Measurements from ENCODE around the gene IRX3.

Gene IRX3

DNA sequence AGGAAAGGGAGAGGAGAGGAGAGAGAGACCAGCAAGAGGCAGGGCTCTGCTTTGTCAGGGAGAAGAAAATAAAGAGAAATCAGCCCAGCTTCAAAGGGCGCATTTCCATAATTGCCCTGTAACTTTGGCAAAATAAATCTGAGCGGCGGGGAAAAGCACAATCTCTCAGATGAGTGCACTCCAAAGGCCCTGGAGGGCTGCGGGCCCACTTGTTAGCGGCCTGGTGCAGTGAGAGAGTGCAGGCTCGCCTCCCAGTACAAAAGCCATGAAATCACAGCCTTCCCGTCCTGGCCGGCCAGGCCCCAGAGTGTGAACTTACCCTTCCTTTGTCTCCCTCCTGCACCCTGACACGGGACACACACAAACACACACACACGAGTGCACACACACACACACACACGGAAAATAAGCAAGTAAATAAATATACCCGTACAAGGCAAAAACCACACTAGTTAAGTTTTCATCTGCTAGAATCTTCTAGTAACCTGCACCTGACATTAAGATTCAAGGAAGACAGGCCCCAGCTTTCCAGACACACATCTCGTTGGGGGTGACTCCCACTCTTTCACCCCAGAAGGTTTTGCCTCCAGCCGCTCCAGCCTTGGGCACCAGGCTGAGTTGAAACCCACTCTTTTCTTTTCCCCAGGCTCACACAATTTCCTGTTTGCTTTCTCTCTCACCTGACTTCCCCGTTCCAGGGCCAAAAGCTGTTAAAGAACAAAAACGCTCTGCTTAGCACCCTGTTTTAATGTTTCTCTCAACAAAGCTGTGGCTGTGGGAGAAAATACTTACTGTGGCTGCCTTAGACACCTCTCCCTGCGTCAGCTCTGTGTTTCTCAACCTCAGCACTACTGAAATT is 8.5 kb downstream of the IRX3 start:
- no peak overlapping the region for H3K4me3 ChIP-seq (ENCODE audit: control insufficient read depth, low read depth, low read length)
- TF ChIP-seq, protein P1, sequence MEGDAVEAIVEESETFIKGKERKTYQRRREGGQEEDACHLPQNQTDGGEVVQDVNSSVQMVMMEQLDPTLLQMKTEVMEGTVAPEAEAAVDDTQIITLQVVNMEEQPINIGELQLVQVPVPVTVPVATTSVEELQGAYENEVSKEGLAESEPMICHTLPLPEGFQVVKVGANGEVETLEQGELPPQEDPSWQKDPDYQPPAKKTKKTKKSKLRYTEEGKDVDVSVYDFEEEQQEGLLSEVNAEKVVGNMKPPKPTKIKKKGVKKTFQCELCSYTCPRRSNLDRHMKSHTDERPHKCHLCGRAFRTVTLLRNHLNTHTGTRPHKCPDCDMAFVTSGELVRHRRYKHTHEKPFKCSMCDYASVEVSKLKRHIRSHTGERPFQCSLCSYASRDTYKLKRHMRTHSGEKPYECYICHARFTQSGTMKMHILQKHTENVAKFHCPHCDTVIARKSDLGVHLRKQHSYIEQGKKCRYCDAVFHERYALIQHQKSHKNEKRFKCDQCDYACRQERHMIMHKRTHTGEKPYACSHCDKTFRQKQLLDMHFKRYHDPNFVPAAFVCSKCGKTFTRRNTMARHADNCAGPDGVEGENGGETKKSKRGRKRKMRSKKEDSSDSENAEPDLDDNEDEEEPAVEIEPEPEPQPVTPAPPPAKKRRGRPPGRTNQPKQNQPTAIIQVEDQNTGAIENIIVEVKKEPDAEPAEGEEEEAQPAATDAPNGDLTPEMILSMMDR (IDR thresholded peaks at IDR 0.05; ENCODE audit: control insufficient read depth, insufficient read depth, low read depth, low read length, missing control alignments), result no peak
- no peak for DNase-seq (ENCODE audit: low read depth)

DNA sequence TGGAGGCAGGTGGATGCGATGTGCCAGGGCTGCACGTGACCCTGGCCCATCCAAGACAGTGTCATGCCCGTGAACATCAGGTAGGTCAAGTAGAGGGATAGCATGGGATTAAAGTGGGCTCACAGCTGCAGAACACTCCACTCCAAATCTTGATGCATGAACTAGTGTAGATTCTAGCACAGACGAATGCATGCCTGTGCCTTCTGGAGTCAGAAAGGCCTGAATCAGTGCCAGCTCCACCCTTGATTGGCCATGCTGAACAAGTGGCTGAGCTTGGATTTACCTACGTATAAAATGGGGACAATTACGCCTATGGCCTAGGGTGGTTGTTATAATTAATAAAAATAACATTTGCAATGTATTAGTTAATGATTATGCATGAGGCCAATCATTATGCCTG is 10.6 kb downstream of the IRX3 start:
- TF ChIP-seq, protein P1 (IDR thresholded peaks at IDR 0.05; ENCODE audit: control insufficient read depth, insufficient read depth, low read depth, low read length, missing control alignments), result no peak
- no peak overlapping the region for H3K4me3 ChIP-seq (ENCODE audit: control insufficient read depth, low read depth, low read length)
- DNase-seq (ENCODE audit: low read depth), result no peak

DNA sequence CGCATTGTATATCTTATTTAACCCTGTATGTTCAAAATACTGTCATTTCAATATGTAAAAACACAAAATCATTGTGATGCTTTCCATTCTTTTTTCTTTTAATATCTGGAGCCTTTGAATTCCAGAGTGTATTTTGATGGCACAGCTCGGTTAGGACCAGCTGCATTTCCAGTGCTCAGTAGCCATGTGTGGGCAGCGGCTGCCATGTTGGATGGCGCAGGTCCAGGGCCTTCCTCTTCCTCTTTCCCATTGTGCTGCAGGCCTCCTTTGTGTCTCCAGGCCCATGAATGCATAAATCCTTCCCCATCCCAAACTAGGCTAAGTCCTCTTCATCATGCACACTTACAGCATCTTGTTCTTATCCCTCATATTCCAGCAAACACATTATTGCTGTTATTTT is 13.0 kb downstream of the IRX3 start:
- TF ChIP-seq, protein P1 (IDR thresholded peaks at IDR 0.05; ENCODE audit: control insufficient read depth, insufficient read depth, low read depth, low read length, missing control alignments), result no peak
- H3K4me3 ChIP-seq (ENCODE audit: control insufficient read depth, low read depth, low read length), result no peak overlapping the region
- DNase-seq (ENCODE audit: low read depth), result no peak

DNA sequence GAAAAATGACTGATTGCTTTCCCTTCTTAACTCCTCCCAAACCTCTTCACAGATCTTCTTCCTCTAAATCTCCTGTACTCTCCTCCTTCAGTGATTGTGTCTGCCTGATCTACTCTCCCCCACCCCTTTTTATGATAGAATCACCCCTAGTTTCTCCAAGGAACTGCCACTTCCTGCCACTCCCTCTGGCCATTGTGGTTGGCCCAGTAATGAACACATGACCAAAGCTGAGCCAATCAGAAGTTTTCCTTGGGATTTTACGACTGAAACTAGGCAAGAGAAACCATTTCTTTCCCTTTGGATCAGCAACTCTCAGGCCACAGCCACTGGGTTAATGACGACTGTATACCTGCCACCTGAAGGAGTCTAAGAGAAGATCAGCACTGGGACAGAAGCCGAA is 15.9 kb downstream of the IRX3 start:
- TF ChIP-seq, protein P1 (IDR thresholded peaks at IDR 0.05; ENCODE audit: control insufficient read depth, insufficient read depth, low read depth, low read length, missing control alignments), result no peak
- H3K4me3 ChIP-seq (ENCODE audit: control insufficient read depth, low read depth, low read length), result no peak overlapping the region
- no peak for DNase-seq (ENCODE audit: low read depth)

DNA sequence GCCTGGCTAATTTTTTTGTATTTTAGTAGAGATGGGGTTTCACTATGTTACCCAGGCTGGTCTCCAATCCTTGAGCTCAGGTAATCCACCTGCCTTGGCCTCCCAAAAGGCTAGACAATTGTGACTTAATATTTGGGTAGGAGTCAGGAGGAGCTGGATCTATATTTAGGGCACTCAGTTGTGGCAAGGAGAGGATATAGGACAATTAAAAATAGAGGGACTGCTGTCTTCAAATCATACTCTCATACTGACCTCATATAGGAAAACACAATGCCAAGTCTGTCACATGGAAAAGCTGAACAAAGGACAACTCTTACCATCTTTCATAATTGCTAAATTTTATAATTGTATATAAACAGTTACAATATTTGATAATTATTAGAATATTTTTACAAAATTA is 17.1 kb downstream of the IRX3 start:
- TF ChIP-seq, protein P1 (IDR thresholded peaks at IDR 0.05; ENCODE audit: control insufficient read depth, insufficient read depth, low read depth, low read length, missing control alignments), result no peak
- DNase-seq (ENCODE audit: low read depth), result no peak

DNA sequence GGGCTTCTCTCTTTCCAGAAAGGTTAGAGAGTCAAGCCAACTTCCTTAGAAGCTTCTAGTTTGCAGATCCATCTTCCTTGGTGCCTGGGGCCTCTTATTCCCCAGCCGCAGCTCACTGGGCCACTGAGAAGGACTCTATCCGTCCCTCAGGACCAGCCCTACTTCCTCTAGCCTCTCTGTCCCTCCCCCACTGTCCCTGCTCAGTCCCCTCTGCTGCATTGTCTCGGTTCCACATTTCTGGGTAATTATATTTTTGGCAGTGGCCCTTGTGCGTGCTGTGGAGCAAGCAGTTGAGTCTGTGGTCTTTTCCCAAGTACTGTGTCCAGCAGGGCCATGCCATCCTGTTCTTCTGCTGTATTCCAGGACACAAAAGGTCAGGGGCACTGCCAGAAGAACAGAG is 17.8 kb downstream of the IRX3 start:
- TF ChIP-seq, protein P1 (IDR thresholded peaks at IDR 0.05; ENCODE audit: control insufficient read depth, insufficient read depth, low read depth, low read length, missing control alignments), result no peak
- DNase-seq (ENCODE audit: low read depth), result no peak
- H3K4me3 ChIP-seq (ENCODE audit: control insufficient read depth, low read depth, low read length), result no peak overlapping the region

More for the DNA sequence above, 17.1 kb downstream of the IRX3 start:
- no peak overlapping the region for H3K4me3 ChIP-seq (ENCODE audit: control insufficient read depth, low read depth, low read length)
